Measurements from ENCODE around the gene PCDH8. TPM values are rescaled to one million over a fixed set of nuclear protein-coding genes. Genes with fewer than 3 reads are reported as not detected.

PCDH8 gene
- total RNA-seq, 1 donor: not detected

- H3K4me3 ChIP-seq (ENCODE audit: low read depth, low read length): no peak overlapping the region
- TF ChIP-seq CTCF (IDR thresholded peaks at IDR 0.05; ENCODE audit: insufficient read depth, low read depth, low read length): no peak
- peak; percentile 4 for DNase-seq (ENCODE audit: low read depth)
Observed at GRCh38 chr13:52846567-52847321, 1.7 kb downstream of the PCDH8 start.

GRCh38 chr13:52845766-52846566 is 2.5 kb downstream of the PCDH8 start:
- TF ChIP-seq CTCF (IDR thresholded peaks at IDR 0.05; ENCODE audit: insufficient read depth, low read depth, low read length): peak; percentile 17
- no peak overlapping the region for H3K4me3 ChIP-seq (ENCODE audit: low read depth, low read length)
- no peak for DNase-seq (ENCODE audit: low read depth)

GRCh38 chr13:52845334-52845761 is 3.1 kb downstream of the PCDH8 start:
- no peak for DNase-seq (ENCODE audit: low read depth)
- H3K4me3 ChIP-seq (ENCODE audit: low read depth, low read length): no peak overlapping the region
- TF ChIP-seq CTCF (IDR thresholded peaks at IDR 0.05; ENCODE audit: insufficient read depth, low read depth, low read length): no peak

GRCh38 chr13:52844836-52845235 is 3.6 kb downstream of the PCDH8 start:
- no peak for TF ChIP-seq CTCF (IDR thresholded peaks at IDR 0.05; ENCODE audit: insufficient read depth, low read depth, low read length)
- no peak for DNase-seq (ENCODE audit: low read depth)
- no peak overlapping the region for H3K4me3 ChIP-seq (ENCODE audit: low read depth, low read length)

GRCh38 chr13:52842441-52842840 is 6.0 kb downstream of the PCDH8 start:
- DNase-seq (ENCODE audit: low read depth): no peak
- H3K4me3 ChIP-seq (ENCODE audit: low read depth, low read length): no peak overlapping the region
- no peak for TF ChIP-seq CTCF (IDR thresholded peaks at IDR 0.05; ENCODE audit: insufficient read depth, low read depth, low read length)

- H3K4me3 ChIP-seq (ENCODE audit: low read depth, low read length): no peak overlapping the region
- no peak for DNase-seq (ENCODE audit: low read depth)
- no peak for TF ChIP-seq CTCF (IDR thresholded peaks at IDR 0.05; ENCODE audit: insufficient read depth, low read depth, low read length)
Observed at GRCh38 chr13:52840066-52840465, 8.4 kb downstream of the PCDH8 start.

Data from fibroblast of villous mesenchyme (primary cell).